DMS153 treated with DMSO at 0.1 percent for 48 hours (cell line): ENCODE results near the gene KLHL11.
"Not testable (repeated sequence)": the region's sequence is repeated elsewhere in the genome, so short reads cannot be mapped to it uniquely, and the experiment has no call there.

ENCODE experiments used
- DNase-seq: peaks from one replicate; lab custom pipeline; 2025; ENCODE audit not compliant: unreplicated experiment; lab: John Stamatoyannopoulos, UW

KLHL11 gene

DNA sequence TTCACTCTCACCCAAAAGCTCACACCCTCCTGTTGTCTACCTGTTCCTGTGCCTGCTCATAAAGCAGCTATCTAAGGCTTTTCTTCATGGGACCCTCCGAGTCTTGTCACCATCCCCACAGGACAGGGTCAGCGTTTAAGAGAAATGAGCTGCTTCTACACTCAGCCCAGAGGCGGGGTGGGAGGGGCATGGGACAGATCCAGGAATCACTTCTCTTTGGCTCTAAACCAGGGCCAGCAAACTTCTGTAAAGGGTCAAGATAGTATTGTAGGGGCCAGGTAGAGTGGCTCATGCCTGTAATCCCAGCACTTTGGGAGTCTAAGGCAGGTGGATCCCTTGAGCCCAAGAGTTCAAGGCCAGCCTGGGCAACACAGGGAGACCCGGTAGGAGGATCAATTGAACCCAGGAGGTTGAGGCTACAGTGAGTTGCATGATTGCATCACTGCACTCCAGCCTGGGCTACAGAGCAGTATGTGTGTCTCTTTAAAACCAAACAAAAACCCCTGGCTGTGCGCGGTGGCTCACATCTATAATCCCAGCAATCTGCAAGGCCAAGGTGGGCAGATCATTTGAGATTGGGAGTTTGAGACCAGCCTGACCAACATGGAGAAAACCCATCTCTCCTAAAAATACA, 23.2 kb upstream of the KLHL11 start:
- no peak for DNase-seq

DNA sequence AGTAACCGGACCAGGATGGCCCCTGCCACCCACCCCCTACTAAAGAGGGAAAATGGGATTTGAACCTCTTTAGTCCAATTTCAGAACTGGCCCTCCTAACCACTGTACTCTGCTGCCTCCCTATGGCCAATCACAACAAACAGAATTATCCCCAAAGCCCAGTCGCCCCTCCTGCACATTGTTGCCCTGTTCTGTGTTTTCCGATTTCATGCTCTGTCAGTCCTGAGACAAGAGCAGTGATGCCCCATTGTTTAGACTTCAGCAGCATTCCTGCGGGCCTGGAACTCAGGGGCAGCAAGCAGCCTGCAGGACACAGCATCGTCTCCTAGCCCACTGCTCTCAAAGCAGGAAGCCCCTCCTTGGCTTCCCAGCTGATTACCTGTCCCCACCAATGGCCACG, 20.5 kb upstream of the KLHL11 start:
- DNase-seq, result no peak

DNA sequence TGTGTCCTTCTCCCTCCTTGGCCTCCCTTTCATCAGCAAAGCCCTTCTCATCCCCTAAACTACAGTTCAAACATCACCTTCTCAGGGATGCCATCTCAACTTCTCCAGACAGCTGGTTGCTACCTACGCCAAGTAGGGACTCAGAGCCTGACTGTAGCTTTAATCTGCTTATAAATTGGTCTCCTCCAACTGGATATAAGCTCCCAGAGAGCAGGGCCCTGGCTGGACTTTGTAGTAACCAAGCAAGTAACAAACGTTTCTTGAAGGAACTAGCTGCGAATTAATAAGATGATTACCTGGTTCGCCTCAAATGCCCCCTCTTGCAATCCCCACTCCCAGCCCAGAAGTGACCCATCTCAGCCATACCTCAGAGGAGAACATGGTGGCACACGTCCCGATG, 17.5 kb upstream of the KLHL11 start:
- DNase-seq, result no peak

DNA sequence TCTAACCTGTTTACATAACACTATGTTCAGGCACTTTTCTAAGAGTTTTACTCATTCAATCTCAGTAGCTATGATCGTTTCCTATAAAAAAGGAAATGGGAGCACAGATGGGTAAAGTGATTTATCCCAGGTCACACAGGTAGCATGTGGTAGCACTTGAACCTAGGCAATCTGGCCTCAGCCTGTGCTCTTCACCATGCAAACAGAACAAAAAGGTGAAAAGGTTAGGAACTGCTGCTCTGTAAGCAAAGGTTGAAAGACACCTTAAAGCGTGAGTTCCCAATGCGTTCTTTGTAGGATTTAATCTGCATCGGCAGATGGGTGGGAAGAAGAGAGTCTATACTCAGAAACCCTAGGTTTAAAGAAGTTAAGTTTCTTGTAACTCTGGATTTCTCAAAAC, 14.9 kb upstream of the KLHL11 start:
- DNase-seq, result no peak

DNA sequence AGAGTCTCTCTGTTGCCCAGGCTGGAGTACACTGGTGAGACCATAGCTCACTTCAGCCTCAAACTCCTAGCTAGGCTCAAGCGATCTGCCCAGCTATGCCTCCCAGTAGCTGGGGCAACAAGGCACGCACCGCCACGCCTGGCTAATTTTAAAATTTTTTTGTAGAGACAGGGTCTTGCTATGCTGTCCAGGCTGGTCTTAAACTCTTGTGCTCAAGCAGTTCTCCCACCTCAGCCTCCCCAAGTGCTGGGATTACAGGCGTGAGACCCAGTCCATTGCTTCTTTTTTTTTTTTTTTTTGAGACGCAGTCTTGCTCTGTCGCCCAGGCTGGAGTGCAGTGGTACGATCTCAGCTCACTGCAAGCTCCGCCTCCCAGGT, 9.1 kb upstream of the KLHL11 start:
- DNase-seq, result not testable (repeated sequence)

DNA sequence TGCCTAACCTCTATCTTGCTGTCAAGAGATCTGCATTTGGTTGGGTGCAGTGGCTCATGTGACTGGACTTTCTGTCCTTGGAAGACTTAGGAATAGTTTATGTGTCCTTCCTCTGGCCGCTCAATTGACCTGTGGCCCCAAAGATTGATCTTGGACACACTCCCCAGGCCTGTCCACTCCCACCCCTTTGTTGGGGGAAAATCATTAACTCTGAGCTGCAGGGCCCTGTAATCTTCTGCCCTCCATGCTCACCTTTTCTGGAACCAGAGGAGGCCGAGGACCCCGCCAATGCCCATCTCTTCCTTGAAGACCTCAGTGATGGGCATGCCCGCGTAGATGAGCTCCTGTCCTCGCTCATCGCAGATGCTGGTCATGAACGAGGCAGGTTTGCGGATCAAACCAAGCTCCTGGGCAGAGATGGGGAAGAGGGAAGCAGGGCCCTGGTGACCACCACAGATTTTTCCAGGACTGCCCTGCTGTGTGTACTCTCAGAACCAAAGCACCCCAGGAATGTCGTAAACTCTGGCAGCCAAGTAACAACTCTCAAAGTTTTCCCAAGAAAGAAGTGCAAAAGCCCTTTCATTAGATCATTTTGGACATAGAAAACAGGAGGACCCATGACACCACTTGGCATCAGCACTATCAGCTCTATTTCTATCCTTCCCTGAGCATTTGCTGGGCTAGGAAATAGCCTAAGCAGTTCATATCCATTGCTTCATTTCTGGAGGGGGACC, 8.5 kb upstream of the KLHL11 start:
- DNase-seq, result no peak

DNA sequence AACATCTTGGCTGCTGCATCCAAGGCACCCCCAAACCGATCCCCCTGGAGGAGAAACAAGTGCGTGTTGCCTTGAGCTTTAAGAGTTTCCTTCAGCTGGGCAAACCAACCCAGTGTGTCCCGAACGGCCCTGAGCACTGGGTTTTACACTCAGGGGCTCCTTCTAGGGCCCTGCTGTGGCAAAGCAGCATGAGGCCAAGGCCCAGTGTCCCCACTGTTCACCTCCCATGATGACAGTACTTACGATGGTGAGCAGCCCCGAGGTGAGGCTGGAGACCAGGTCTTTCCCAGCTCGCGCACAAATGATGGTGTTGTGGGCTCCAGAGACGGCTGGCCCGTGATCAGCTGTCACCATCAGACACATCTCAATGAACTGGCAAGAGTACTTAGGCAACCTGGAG, 6.6 kb upstream of the KLHL11 start:
- no peak for DNase-seq

DNA sequence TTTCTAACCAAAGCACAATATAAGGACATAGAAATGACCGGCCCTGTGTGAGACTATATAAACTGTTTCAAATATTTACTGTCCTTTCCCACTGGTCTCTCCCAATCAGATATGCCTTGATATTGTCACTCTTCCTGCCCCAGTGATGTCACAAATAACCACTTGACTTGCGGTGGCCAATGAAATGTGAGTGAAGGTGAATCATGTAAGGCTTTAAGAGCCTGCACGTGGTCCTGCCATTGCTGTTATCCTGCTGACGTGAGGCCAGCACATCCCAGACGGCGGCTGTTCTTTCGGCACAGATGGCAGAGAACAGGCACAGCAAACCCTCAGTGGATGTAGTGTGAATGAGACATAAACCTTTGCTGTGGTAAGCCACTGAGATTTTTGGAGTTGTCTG, 5.4 kb upstream of the KLHL11 start:
- DNase-seq, result no peak

DNA sequence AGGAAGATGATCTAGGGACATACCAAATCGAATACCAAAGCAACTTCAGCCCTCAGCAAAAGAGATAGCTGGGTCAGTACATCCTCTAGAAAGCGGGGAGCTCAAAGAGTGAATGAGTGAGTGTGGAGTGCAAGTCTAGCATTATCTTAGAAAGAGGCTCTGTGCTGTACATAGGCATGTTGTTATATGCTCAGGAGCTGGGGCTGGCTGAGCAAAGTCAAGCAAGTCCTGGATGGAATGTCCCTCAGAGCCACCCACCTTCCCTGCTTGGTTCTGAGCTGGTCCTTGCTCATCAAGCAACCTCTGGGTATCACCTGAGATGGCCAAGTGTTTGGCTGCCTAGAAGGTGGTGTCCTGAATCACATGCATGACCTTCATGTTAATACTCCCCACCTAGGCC, 4.9 kb upstream of the KLHL11 start:
- DNase-seq, result no peak

DNA sequence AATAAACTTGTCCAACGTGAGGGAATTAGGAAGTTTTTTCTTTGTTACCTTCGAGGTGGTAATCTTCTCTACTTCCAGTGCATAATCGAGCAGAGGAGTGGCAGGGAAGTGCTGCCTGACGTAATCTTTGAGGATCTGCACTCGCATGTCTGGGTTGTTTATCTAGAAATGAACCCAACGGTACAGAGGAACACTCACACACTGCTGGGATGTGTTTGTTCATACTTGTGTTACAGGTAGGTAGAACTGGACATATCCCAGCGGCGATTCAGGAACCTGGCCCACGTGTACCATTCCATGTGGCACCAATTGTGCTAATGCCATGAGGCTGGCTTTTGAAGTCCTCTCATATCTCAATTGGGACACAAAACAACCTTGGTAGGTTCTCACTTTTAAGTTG, 4.2 kb upstream of the KLHL11 start:
- no peak for DNase-seq

DNA sequence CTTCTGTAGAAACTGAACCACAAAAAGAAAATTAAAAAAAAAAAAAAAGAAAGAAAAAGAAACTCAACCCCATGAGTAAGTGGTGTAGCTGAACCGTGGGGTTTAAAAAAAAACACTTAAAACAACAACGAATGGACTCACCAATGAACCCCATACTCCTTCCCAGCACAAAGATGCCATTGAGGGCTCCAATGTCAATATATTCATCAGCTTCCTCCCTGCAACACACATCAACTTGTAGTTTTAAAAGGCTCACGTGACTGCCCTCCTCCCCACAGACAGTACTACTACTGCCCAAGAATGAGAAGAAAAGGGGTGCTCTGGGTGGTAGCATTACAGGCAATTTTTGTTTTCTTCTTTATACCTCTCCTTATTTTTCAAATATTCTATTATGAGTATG, 3.3 kb upstream of the KLHL11 start:
- DNase-seq, result no peak

DNA sequence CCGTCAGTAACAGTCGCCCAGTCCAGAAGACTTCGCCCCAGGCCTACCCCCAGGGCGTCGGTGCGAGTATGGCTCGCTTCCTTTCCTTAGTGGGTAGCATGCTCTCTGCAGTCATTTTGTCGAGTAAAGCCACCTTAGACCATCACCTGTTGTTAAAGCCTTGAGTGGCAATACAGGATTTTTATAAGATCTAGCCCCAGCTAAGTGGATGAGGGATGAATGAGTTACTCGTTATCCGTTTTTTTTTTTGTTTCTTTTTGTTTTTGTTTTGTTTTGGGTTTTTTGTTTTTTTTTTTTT, 322 bp upstream of the KLHL11 start:
- no peak for DNase-seq

DNA sequence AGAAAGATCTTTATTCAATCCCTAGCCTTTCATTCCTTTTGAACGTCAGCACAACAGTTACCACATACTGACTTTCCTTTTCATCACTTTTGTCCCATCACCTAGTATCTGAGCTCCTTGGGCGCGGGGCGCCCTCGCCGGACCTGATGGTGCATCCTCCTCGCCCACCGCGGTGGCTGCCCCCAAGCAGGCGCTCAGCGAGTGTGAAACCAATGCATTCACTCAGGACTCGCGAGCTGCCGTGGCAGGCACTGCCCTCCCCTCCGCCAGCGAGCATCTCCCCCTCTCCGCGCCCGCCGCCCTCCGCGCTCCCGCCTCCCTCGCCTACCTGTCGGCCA, 756 bp downstream of the KLHL11 start:
- no peak for DNase-seq

DNA sequence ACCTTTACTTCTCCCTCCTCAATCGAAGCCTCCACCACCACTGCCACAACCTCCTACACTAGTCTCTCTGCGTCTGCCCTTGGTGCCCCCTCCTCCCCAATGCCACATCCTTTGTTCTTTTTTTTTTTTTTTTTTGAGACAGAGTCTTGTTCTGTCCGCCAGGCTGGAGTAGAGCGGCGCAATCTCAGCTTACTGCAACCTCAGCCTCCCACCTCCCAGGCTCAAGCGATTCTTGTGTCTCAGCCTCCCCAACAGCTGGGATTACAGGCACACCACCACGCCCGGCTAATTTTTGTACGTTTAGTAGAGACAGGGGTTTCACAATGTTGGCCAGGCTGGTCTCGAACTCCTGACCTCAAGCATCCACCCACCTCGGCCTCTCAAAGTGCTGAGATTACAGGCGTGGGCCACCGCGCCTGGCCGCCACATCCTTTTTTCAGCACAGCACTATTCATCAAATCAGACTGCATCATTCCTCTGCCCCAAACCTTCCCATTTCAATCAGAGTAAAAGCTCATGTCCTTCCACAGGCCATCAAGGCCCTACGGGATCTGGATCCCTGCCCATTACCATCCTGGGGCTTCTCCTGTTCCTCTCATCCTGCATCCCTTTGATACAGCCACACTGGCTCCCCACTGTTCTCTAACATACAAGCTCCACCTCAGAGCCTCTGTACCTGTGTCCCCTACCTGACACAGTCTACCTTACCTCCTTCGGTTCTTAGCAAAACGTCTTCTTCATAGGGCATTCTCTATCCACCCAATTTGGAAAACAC, 2.0 kb downstream of the KLHL11 start:
- no peak for DNase-seq

DNA sequence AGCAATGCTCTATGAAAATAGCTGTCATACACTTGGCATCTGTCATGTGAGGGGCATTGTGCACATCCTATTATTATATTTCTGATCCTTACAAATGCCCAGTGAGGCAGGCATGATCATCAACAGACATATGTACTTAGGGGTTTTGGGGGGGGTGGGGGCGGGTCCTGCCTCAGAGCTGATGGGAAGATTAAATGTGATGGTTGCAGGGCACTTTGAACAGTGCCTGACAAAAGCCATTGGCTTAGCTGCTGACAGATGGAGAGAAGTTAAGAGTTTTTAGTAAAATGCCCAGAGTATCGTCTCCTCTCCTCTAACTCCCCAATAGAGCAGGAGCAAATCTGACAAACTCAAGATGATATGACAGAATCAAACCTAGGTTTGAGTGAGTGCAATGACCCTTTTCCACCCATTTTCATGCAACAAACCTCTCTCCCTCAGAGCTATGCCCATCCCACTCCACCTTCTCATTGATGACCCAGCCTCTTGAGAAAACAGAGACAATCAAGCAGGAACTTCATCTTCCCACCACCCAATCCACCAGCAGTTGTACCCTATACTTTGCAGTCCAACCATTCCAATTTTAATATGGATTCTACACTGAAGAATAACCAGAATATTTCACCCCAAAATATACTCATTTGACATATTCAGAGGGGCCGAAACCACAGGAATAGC, 4.8 kb downstream of the KLHL11 start:
- no peak for DNase-seq

DNA sequence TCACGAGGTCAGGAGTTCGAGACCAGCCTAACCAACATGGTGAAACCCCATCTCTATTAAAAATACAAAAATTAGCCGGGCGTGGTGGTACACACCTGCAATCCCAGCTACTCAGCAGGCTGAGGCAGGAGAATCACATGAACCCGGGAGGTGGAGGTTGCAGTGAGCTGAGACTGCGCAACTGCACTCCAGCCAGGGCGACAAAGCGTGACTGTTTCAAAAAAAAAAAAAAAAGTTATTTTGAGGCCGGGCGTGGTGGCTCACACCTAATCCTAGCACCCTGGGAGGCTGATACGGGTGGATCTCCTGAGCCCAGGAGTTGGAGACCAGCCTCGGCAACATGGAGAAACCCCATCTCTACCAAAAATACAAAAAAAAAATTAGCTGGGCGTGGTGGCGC, 13.8 kb downstream of the KLHL11 start:
- not testable (repeated sequence) for DNase-seq

DNA sequence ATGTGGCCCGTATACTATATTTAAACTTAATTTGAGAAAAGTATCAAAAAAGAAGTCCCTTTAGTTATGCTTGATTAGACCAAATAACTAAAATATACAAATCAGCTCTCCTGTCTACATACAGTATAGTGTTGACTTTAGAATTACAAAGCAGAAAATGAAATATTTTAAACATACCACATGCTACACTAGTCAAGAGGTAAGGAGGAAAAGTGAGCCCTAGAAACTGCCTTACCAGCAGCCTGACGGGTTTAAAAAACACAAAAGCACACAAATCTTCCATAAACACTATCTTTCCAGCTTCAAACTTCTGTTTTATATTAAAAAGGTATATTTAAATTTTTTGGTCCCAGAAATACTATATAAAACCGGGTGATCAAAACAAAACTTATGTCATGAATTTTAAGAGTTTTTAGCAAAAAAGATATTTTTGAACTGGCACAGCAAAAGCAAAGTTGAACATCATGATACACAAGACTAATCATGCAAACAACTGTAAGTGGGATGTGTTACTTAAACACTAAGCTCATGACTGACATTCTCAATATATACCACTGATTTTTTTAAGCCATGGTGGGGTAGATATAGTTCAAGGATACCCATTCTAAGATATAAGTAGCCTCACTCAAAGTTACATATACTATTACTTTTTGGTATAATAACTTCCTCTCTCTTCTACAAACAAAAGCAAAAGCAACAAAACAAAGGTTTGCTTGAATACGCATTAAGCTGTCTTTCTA, 15.8 kb downstream of the KLHL11 start:
- DNase-seq, result no peak

DNA sequence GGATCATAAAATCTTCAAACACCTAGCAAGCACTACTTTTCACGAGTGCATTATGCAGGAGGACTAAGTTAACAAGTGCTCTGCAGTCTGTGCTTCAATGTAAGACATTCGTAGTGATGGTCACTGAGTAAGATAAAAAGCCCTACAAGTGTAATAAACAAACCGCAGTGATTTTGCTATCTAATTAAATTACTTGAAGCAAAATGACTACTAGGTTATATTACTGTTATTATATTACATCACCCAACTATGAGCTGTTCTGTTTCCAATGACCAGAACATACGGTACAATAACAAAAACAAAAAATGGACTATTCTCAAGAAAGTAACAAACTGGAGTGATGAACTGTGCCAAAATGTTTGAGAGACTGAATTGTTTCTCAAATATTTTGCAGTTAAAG, 16.4 kb downstream of the KLHL11 start:
- DNase-seq, result no peak

DNA sequence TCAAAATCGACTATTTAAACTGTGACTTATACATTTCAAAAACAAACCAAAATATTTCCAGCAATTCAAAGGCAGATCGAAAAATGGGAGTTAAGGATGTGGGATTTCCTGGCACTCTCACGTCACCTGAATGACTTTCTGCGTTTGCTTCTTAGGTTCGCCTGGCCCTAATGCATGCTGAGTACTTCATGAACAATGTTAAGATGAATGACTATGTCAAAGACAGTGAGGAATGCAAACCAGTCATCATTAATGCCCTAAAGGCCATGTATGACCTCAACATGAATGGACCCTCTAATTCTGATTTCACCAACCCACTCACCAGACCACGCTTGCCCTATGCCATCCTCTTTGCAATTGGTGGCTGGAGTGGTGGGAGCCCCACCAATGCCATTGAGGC, 20.3 kb downstream of the KLHL11 start:
- DNase-seq, result no peak

DNA sequence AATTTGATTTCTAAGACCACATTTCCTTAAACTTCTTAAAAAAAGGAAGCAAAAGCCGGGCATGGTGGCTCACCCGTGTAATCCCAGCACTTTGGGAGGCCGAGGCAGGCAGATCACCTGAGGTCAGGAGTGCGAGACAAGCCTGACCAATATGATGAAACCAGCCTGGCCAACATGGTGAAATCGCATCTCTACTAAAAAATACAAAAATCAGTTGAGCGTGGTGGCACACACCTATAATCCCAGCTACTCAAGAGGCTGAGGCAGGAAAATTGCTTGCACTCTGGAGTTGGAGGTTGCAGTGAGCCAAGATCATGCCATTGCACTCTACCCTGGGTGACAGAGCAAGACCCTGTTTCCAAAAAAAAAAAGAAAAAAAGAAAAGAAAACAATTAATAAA, 24.4 kb downstream of the KLHL11 start:
- DNase-seq, result not testable (repeated sequence)

DNA sequence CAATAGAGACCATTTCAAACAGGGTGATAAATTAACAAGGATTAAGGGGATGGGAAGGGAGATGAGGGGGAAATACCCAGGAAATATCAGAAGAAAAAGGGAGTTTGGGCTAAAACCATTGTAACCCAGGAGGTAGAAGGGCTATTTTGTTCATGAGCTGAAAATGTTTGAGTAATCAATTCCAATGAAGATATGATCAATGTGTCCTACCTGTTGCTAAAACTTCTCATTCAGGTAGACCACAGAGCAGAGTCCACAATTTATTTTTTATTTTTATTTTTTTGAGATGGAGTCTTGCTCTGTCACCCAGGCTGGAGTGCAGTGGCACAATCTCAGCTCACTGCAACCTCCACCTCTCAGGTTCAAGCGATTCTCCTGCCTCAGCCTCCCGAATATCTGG, 25.8 kb downstream of the KLHL11 start:
- not testable (repeated sequence) for DNase-seq
